K562 (cell line): Measurements from ENCODE around the gene EOGT. TPM values are rescaled to one million over a fixed set of nuclear protein-coding genes. Genes with fewer than 3 reads are reported as not detected.
A peak's percentile ranks its signal among the peaks of the same experiment; 100 is the strongest.

ENCODE experiments used
- ATAC-seq: fragments of 200-7000 bp; cut with Tn5 transposase; 3 replicates; pipeline ENCODE4 v1.9.1; 2020; ENCODE audit warnings: moderate library complexity
- BruUV-seq: library from RNA; stranded (reverse); fragments of 400-500 nt; replicated peaks from 2 replicates; lab custom pipeline; 2021; lab: Mats Ljungman, UMichigan
- CTCF ChIA-PET: fragments of 300-600 bp; formaldehyde crosslinking; extraction: SDS; loops from one replicate; lab custom pipeline; 2021; ENCODE audit warnings: low intra/inter-chr PET ratio; lab: Yijun Ruan, JAX
- POLR2A ChIA-PET: fragments of 300-600, 350-650 bp; sonication (Branson Sonifier 250); formaldehyde crosslinking; extraction: SDS; loops from one replicate; lab custom pipeline; 2021; ENCODE audit warnings: antibody characterized with exemption, inconsistent platforms; lab: Yijun Ruan, JAX
- DNase-seq, 4 experiments: peaks; one replicate each; pipeline versions ENCODE4 v3.0.0 to v3.0.0-alpha.2; 2011 to 2018; ENCODE audit warnings: low spot score in 3 of 4, mixed read lengths in 3 of 4; ENCODE audit errors: extremely low read depth in 1 of 4
- FAIRE-seq: peaks from 2 replicates; lab custom pipeline; 2011; peaks lifted over from hg19 to GRCh38; lab: Jason Lieb, UNC
- H2AFZ ChIP-seq: 2 replicates; pipeline ENCODE4 v1.6.0; 2011; ENCODE audit warnings: low read depth, low read length, control low read depth, inconsistent platforms
- H3K27ac ChIP-seq: fragments of 200-600 bp; 3 replicates; pipeline ENCODE4 v1.8.0; 2011; ENCODE audit warnings: low read depth, mild to moderate bottlenecking, control low read depth, inconsistent platforms, low read length, moderate library complexity, mixed read lengths; ENCODE audit errors: extremely low read depth
- H3K27me3 ChIP-seq, 2 experiments: fragments of 300-600 bp in 1 of 2; 2 replicates in 1 of 2; 3 replicates in 1 of 2; pipeline versions ENCODE4 v1.6.0 to v1.8.0; 2011; ENCODE audit warnings: inconsistent platforms in 2 of 2, low read length in 2 of 2, mild to moderate bottlenecking in 1 of 2, mixed read lengths in 1 of 2, moderate library complexity in 1 of 2; ENCODE audit not compliant: control insufficient read depth in 2 of 2, insufficient read depth in 2 of 2
- H3K36me3 ChIP-seq: fragments of 300-600 bp; 3 replicates; pipeline ENCODE4 v1.8.0; 2011; ENCODE audit warnings: mild to moderate bottlenecking, low read length, inconsistent platforms; ENCODE audit not compliant: control insufficient read depth, insufficient read depth
- H3K4me1 ChIP-seq, 2 experiments: fragments of 200-600 bp in 1 of 2; replicated peaks in 1 of 2; 2 replicates in 1 of 2; 3 replicates in 1 of 2; pipeline versions ENCODE4 v1.5.1 to v1.8.0; 2011; ENCODE audit warnings: inconsistent platforms in 2 of 2, low read length in 2 of 2, mild to moderate bottlenecking in 1 of 2, mixed read lengths in 1 of 2, moderate library complexity in 1 of 2; ENCODE audit not compliant: control insufficient read depth in 2 of 2, insufficient read depth in 2 of 2
- H3K4me2 ChIP-seq: 2 replicates; pipeline ENCODE4 v1.6.1; 2011; ENCODE audit warnings: low read length, control low read depth, inconsistent platforms, mixed read lengths; ENCODE audit not compliant: insufficient read depth
- H3K4me3 ChIP-seq: fragments of 200-600 bp; sonication (generic), shearing (Covaris generic); 2 replicates; pipeline ENCODE4 v1.5.1; 2016; ENCODE audit warnings: control low read depth, inconsistent platforms
- H3K79me2 ChIP-seq: fragments of 200-600 bp; 3 replicates; pipeline ENCODE4 v1.8.0; 2011; ENCODE audit warnings: low read length, inconsistent platforms; ENCODE audit not compliant: control insufficient read depth, insufficient read depth
- H3K9ac ChIP-seq, 2 experiments: 2 replicates each; pipeline versions ENCODE4 v1.6.0 to v1.6.1; 2011; ENCODE audit warnings: low read depth in 2 of 2, low read length in 2 of 2, control low read depth in 1 of 2, inconsistent platforms in 1 of 2, mild to moderate bottlenecking in 1 of 2, mixed read lengths in 1 of 2; ENCODE audit not compliant: insufficient read depth in 1 of 2
- H3K9me1 ChIP-seq: one replicate; pipeline ENCODE4 v1.6.0; 2011; ENCODE audit warnings: inconsistent platforms, mild to moderate bottlenecking, low read length, moderate library complexity; ENCODE audit not compliant: control insufficient read depth, insufficient read depth
- H3K9me3 ChIP-seq: replicated peaks from 2 replicates; pipeline ENCODE4 v1.5.1; 2011; ENCODE audit warnings: low read depth, low read length, inconsistent platforms; ENCODE audit not compliant: control insufficient read depth, insufficient read depth
- H4K20me1 ChIP-seq: replicated peaks from 2 replicates; pipeline ENCODE4 v1.6.1; 2011; ENCODE audit warnings: low read length, inconsistent platforms, mixed read lengths; ENCODE audit not compliant: control insufficient read depth, insufficient read depth
- ARHGAP35 ChIP-seq: fragments of 450-650 bp; IDR thresholded peaks from 2 replicates; pipeline ENCODE4 v1.6.1; 2018; ENCODE audit not compliant: partially characterized antibody
- HNRNPK ChIP-seq: fragments of 200-400 bp; formaldehyde crosslinking; IDR thresholded peaks from one replicate; pipeline ENCODE4 v1.6.1; 2018; ENCODE audit warnings: mild to moderate bottlenecking, low read depth, low read length; ENCODE audit not compliant: poor library complexity, severe bottlenecking
- L3MBTL2 ChIP-seq: fragments of 450-650 bp; IDR thresholded peaks from 2 replicates; pipeline ENCODE4 v1.6.1; 2016; ENCODE audit warnings: mild to moderate bottlenecking, moderate library complexity
- MAFF ChIP-seq: IDR thresholded peaks from 2 replicates; pipeline ENCODE4 v1.6.1; 2012; ENCODE audit warnings: low read length, improper control_type of control experiment
- MBD2 ChIP-seq: sonication (generic); IDR thresholded peaks from 2 replicates; pipeline ENCODE4 v1.6.1; 2016; ENCODE audit warnings: low read depth, borderline replicate concordance
- NEUROD1 ChIP-seq: fragments of 150-350 bp; IDR thresholded peaks from 2 replicates; pipeline ENCODE4 v1.6.1; 2014; ENCODE audit warnings: borderline replicate concordance, low read length, low read depth; ENCODE audit not compliant: partially characterized antibody
- RFX5 ChIP-seq: IDR thresholded peaks from 2 replicates; pipeline ENCODE4 v1.6.1; 2011; ENCODE audit warnings: low read depth, mild to moderate bottlenecking, improper control_type of control experiment, low read length
- USF2 ChIP-seq: sonication (generic); formaldehyde crosslinking; IDR thresholded peaks from 2 replicates; pipeline ENCODE4 v1.5.0; 2020; ENCODE audit warnings: missing genetic modification reagents
- WHSC1 ChIP-seq: IDR thresholded peaks from one replicate; pipeline ENCODE4 v1.6.1; 2012; ENCODE audit warnings: low read length, control low read depth, inconsistent platforms
- ZBTB11 ChIP-seq, 3 experiments: fragments of 200-800 bp in 1 of 3; fragments of 250-450 bp in 1 of 3; fragments of 450-650 bp in 1 of 3; sonication (Bioruptor Pico) in 1 of 3; sonication (Bioruptor generic) in 1 of 3; formaldehyde crosslinking in 1 of 3; IDR thresholded peaks; 2 replicates each; pipeline versions ENCODE4 v1.6.1 to v1.8.0; 2016 to 2022; ENCODE audit warnings: mild to moderate bottlenecking in 2 of 3, missing genetic modification characterization in 2 of 3, missing compliant biosample characterization in 1 of 3, moderate library complexity in 1 of 3
- ZFP36 ChIP-seq: fragments of 150-350 bp; IDR thresholded peaks from 2 replicates; pipeline ENCODE4 v1.6.1; 2018; ENCODE audit warnings: low read length, low read depth; ENCODE audit not compliant: partially characterized antibody
- ZKSCAN8 ChIP-seq: fragments of 200-800 bp; sonication (Bioruptor generic); IDR thresholded peaks from 2 replicates; pipeline ENCODE4 v1.6.1; 2016; ENCODE audit warnings: missing genetic modification characterization, missing compliant biosample characterization
- ZNF431 ChIP-seq: sonication (generic); formaldehyde crosslinking; IDR thresholded peaks from 2 replicates; pipeline ENCODE4 v1.8.0; 2022; ENCODE audit warnings: mild to moderate bottlenecking, missing genetic modification reagents
- WGBS: fragments of 100-300 bp; shearing (Covaris generic); methylation state at CpG from one replicate; pipeline ENCODE4 v1.1.6; 2016; ENCODE audit warnings: low coverage, mixed read lengths; ENCODE audit not compliant: insufficient coverage; ENCODE audit errors: missing lambda C conversion rate; 5-methylcytosine and 5-hydroxymethylcytosine counted together
- in situ Hi-C: fragments of 300-500 bp; cut with MboI; formaldehyde crosslinking; loops from 4 replicates; pipeline ENCODE4 v1.15.0; 2018; ENCODE audit warnings: inconsistent platforms, mixed read lengths
- intact Hi-C: fragments of 100-400 bp; cut with micrococcal nuclease; formaldehyde crosslinking; loops from 2 replicates; pipeline ENCODE4 v1.14.2; 2022
- polyA plus RNA-seq, 8 experiments: library from polyadenylated mRNA; depleted of rRNA in 4 of 8; stranded (reverse) in 5 of 8; unstranded in 3 of 8; fragments of >200 nt; fragmentation: Nextera tagmentation in 2 of 8; fragmentation: Illumina TruSeq in 1 of 8; extraction: Ambion mirVana in 2 of 8; extraction: Trizol in 1 of 8; gene quantifications; 2 replicates each; pipeline versions ENCODE4 v1.2.1 to v1.2.3, GENCODE V29; 2011 to 2014; ENCODE audit warnings: inconsistent platforms in 1 of 8, missing spikeins in 1 of 8
- total RNA-seq, 7 experiments: library from RNA; depleted of rRNA in 6 of 7; stranded (reverse); fragments of >200 nt in 6 of 7; fragmentation: Illumina TruSeq in 2 of 7; extraction: Trizol in 2 of 7; gene quantifications; 2 replicates each; pipeline versions ENCODE4 v1.2.1 to v1.2.3, GENCODE V29; 2011 to 2021; ENCODE audit warnings: low replicate concordance in 1 of 7

Gene EOGT
- total and polyA plus RNA-seq, 9 of the 15 experiments (the other 6 are each of a cell fraction or from before 2014, with no cell fraction given), result 3.6 to 17.9 (median 7.4) TPM

GRCh38 chr3:69051756-69052471 is 38.4 kb upstream of the EOGT start, which contains the start of gene TMF1:
TSS of gene TMF1 (minus strand) at chr3:69052333. CDS start at chr3:69052086, 247 bp downstream.
- POLR2A ChIA-PET, result interaction anchor here (0.6 to 1.7 kb wide), 7 partner anchors 8 to 234 kb away, joined by 3 to 5 read pairs (median 4); no protein-coding TSS in a partner anchor
- TF ChIP-seq ZNF431 (no peak), ZFP36 (no peak), L3MBTL2 (0 out of 2 replicates have a peak, but pooled peaks have one; percentile 26), HNRNPK (no peak), ARHGAP35 (no peak), MBD2 (no peak), WHSC1 (no peak), ZBTB11 (CRISPR knock-in tag; IDR thresholded peaks at IDR 0.05) (peak in 1 of 3 experiments; percentile 57; a peak in 1 of 6 replicates), USF2 (CRISPR knock-in tag) (no peak), ZKSCAN8 (CRISPR knock-in tag) (no peak), NEUROD1 (no peak), RFX5 (no peak), MAFF (no peak)

More at GRCh38 chr3:69051756-69052471, 38.4 kb upstream of the EOGT start, which contains the start of gene TMF1:
- Histone ChIP-seq H3K9me3 (no peaks in the 10 kb centered on the region), H3K36me3 (peaks cover 40% of the 10 kb centered on the region; the same call in 2 of the 3 replicates), H3K9ac (peak within 1 kb of the TSS; percentile 97 to 98), H3K27me3 (no peaks in the 10 kb centered on the region), H3K4me1 (peaks cover 0 to 7% of the 10 kb centered on the region in 2 experiments; a peak in 2 of 5 replicates), H3K79me2 (peaks cover 43% of the 10 kb centered on the region), H4K20me1 (no peaks in the 10 kb centered on the region; the same call in 1 of the 2 replicates), H2AFZ (peak within 1 kb of the TSS; percentile 85), H3K4me2 (peak within 1 kb of the TSS; percentile 96), H3K27ac (peak within 1 kb of the TSS; percentile 95), H3K4me3 (peak within 1 kb of the TSS; percentile 93), H3K9me1 (no peaks in the 10 kb centered on the region)
- WGBS, result under 1% methylated on average over 37 of the region's 45 CpGs
- CTCF ChIA-PET, result no interaction called here
- intact Hi-C loops, result loop anchor here (1.0 kb wide), 1 partner anchor 28 kb away; the partner anchor contains the start of gene UBA3
- ATAC-seq, result peak; percentile 92
- in situ Hi-C loops, result no loop called here
- TSS peak; percentile 52 for BruUV-seq
- DNase-seq, result peak; percentile 89 to 96 (median 90)
- peak; percentile 99 for FAIRE-seq
